RWPE1 (cell line): ENCODE results near the gene NKX1-2.
A peak's percentile ranks its signal among the peaks of the same experiment; 100 is the strongest.

ENCODE experiments used
- CTCF ChIA-PET: fragments of 350-600 bp; sonication (Branson Sonifier 250); formaldehyde crosslinking; extraction: SDS; loops from one replicate; lab custom pipeline; 2021; lab: Yijun Ruan, JAX
- POLR2A ChIA-PET: fragments of 400-600 bp; formaldehyde crosslinking; extraction: SDS; loops from one replicate; lab custom pipeline; 2020; ENCODE audit warnings: antibody characterized with exemption; ENCODE audit not compliant: low non-redundant PET; lab: Yijun Ruan, JAX
- DNase-seq: peaks from one replicate; pipeline ENCODE4 v3.0.0; 2012; ENCODE audit warnings: low spot score
- H3K27ac ChIP-seq: fragments of 450-650 bp; 2 replicates; pipeline ENCODE4 v1.5.1; 2017
- CTCF ChIP-seq: fragments of 450-650 bp; conservative IDR thresholded peaks from 2 replicates; pipeline ENCODE4 v1.5.1; 2017; ENCODE audit warnings: low read depth, mild to moderate bottlenecking

Gene NKX1-2

GRCh38 chr10:124425227-124425962 is 24.4 kb downstream of the NKX1-2 start:
- ChIA-PET CTCF (no interaction called here), POLR2A (no interaction called here)
- DNase-seq, result no peak
- no peak overlapping the region for H3K27ac ChIP-seq
- no peak for TF ChIP-seq CTCF

GRCh38 chr10:124423813-124424212 is 26.0 kb downstream of the NKX1-2 start:
- CTCF ChIA-PET, result interaction anchor here (0.7 kb wide), 1 partner anchor 272 kb away, joined by 3 read pairs; no protein-coding TSS in a partner anchor
- POLR2A ChIA-PET, result interaction anchor here (0.6 kb wide), 1 partner anchor 735 kb away, joined by 3 read pairs; no protein-coding TSS in a partner anchor
- H3K27ac ChIP-seq, result no peak overlapping the region

GRCh38 chr10:124422742-124423141 is 27.1 kb downstream of the NKX1-2 start:
- no peak overlapping the region for H3K27ac ChIP-seq
- no peak for DNase-seq
- ChIA-PET CTCF (no interaction called here), POLR2A (no interaction called here)
- TF ChIP-seq CTCF, result no peak

More at GRCh38 chr10:124423813-124424212, 26.0 kb downstream of the NKX1-2 start:
- TF ChIP-seq CTCF, result no peak
- no peak for DNase-seq

- no peak for DNase-seq
- ChIA-PET CTCF (interaction anchor here (0.6 to 1.2 kb wide), 2 partner anchors 31 to 335 kb away, joined by 4 read pairs; no protein-coding TSS in a partner anchor), POLR2A (no interaction called here)
- H3K27ac ChIP-seq, result no peak overlapping the region
- TF ChIP-seq CTCF, result no peak
Observed at GRCh38 chr10:124420254-124420653, 29.6 kb downstream of the NKX1-2 start.

- peak overlapping the region; percentile 80 for H3K27ac ChIP-seq
- TF ChIP-seq CTCF, result no peak
- no peak for DNase-seq
- ChIA-PET CTCF (interaction anchor here (0.6 to 1.2 kb wide), 4 partner anchors 9 to 335 kb away, joined by 3 to 5 read pairs (median 4); no protein-coding TSS in a partner anchor), POLR2A (no interaction called here)
Observed at GRCh38 chr10:124419635-124420034, 30.2 kb downstream of the NKX1-2 start.

- peak; percentile 99 for DNase-seq
- TF ChIP-seq CTCF, result peak; percentile 35; the same call in 1 of the 2 replicates
- peak within 1 kb of the TSS; percentile 80 for H3K27ac ChIP-seq
- ChIA-PET POLR2A (interaction anchor here (0.7 to 1.0 kb wide), 3 partner anchors 43 to 415 kb away, joined by 3 to 6 read pairs (median 4); partner anchors contain the start of gene LHPP), CTCF (interaction anchor here (0.6 to 1.2 kb wide), 5 partner anchors 11 to 245 kb away, joined by 3 to 4 read pairs (median 3); no protein-coding TSS in a partner anchor)
Observed at GRCh38 chr10:124418726-124419501, 30.9 kb downstream of the NKX1-2 start, which contains the start of gene OAT. TSS of gene OAT (minus strand) at chr10:124418923. CDS start at chr10:124412171, 6,752 bp downstream.
